HEK293 (cell line): ENCODE data around the gene TNKS1BP1.

Source experiments
- CTCF ChIA-PET: fragments of 350-600 bp; formaldehyde crosslinking; extraction: SDS; loops from one replicate; lab custom pipeline; 2021; ENCODE audit warnings: antibody characterized with exemption; lab: Yijun Ruan, JAX
- POLR2A ChIA-PET: fragments of 300-600 bp; formaldehyde crosslinking; extraction: SDS; loops from one replicate; lab custom pipeline; 2020; ENCODE audit warnings: antibody characterized with exemption, inconsistent platforms; lab: Yijun Ruan, JAX
- H3K27ac ChIP-seq: fragments of 200-500 bp; sonication (Bioruptor generic); 2 replicates; pipeline ENCODE4 v1.5.1; 2014; ENCODE audit warnings: low read depth, low read length, control low read depth, inconsistent platforms; ENCODE audit errors: extremely low read depth
- H3K36me3 ChIP-seq, 2 experiments: fragments of 200-500 bp in 1 of 2; sonication (Bioruptor generic) in 1 of 2; 1 replicate in 1 of 2; 2 replicates in 1 of 2; pipeline ENCODE4 v1.5.1; 2014 to 2017; ENCODE audit warnings: inconsistent platforms in 2 of 2, low read length in 2 of 2; ENCODE audit not compliant: control insufficient read depth in 2 of 2, insufficient read depth in 1 of 2
- H3K4me1 ChIP-seq: fragments of 200-500 bp; sonication (Bioruptor generic); 2 replicates; pipeline ENCODE4 v1.5.1; 2014; ENCODE audit warnings: mild to moderate bottlenecking, low read length, inconsistent platforms; ENCODE audit not compliant: control insufficient read depth, insufficient read depth
- H3K4me3 ChIP-seq: 2 replicates; pipeline ENCODE4 v1.5.1; 2011; ENCODE audit warnings: low read depth, mild to moderate bottlenecking, control low read depth, low read length, moderate library complexity
- H3K9me3 ChIP-seq: fragments of 200-500 bp; sonication (Bioruptor generic); 2 replicates; pipeline ENCODE4 v1.5.1; 2014; ENCODE audit warnings: low read depth, low read length, inconsistent platforms; ENCODE audit not compliant: control insufficient read depth, insufficient read depth
- FEZF1 ChIP-seq: fragments of 450-650 bp; formaldehyde crosslinking; IDR thresholded peaks from 2 replicates; pipeline ENCODE4 v1.5.1; 2016; ENCODE audit warnings: missing biosample characterization, missing genetic modification characterization
- HOXA7 ChIP-seq: sonication (generic); formaldehyde crosslinking; IDR thresholded peaks from 2 replicates; pipeline ENCODE4 v1.8.1; 2022; ENCODE audit warnings: missing genetic modification reagents, borderline replicate concordance
- INSM2 ChIP-seq: fragments of 450-650 bp; formaldehyde crosslinking; IDR thresholded peaks from 2 replicates; pipeline ENCODE4 v1.5.1; 2016; ENCODE audit warnings: missing biosample characterization, missing genetic modification characterization
- KLF16 ChIP-seq: fragments of 450-650 bp; formaldehyde crosslinking; IDR thresholded peaks from 2 replicates; pipeline ENCODE4 v1.5.1; 2017; ENCODE audit warnings: missing biosample characterization, missing genetic modification characterization
- TRIM28 ChIP-seq: IDR thresholded peaks from 2 replicates; pipeline ENCODE4 v1.6.1; 2011; ENCODE audit warnings: low read length, control low read depth, borderline replicate concordance
- ZBTB20 ChIP-seq: fragments of 450-650 bp; formaldehyde crosslinking; IDR thresholded peaks from 2 replicates; pipeline ENCODE4 v1.5.1; 2016; ENCODE audit warnings: missing biosample characterization, missing genetic modification characterization
- ZNF10 ChIP-seq: fragments of 450-650 bp; formaldehyde crosslinking; IDR thresholded peaks from 2 replicates; pipeline ENCODE4 v1.5.1; 2017; ENCODE audit warnings: missing biosample characterization, missing genetic modification characterization
- ZNF138 ChIP-seq: fragments of 450-650 bp; formaldehyde crosslinking; IDR thresholded peaks from 2 replicates; pipeline ENCODE4 v1.5.1; 2016; ENCODE audit warnings: missing biosample characterization, missing genetic modification characterization, borderline replicate concordance
- ZNF148 ChIP-seq: fragments of 450-650 bp; formaldehyde crosslinking; IDR thresholded peaks from 2 replicates; pipeline ENCODE4 v1.5.0; 2017; ENCODE audit warnings: missing biosample characterization, missing genetic modification characterization, borderline replicate concordance
- ZNF169 ChIP-seq: fragments of 450-650 bp; formaldehyde crosslinking; IDR thresholded peaks from 2 replicates; pipeline ENCODE4 v1.5.1; 2016; ENCODE audit warnings: missing biosample characterization, missing genetic modification characterization
- ZNF18 ChIP-seq: fragments of 450-650 bp; formaldehyde crosslinking; IDR thresholded peaks from 2 replicates; pipeline ENCODE4 v1.5.1; 2016; ENCODE audit warnings: missing biosample characterization, missing genetic modification characterization
- ZNF19 ChIP-seq: fragments of 450-650 bp; formaldehyde crosslinking; IDR thresholded peaks from 2 replicates; pipeline ENCODE4; 2016; ENCODE audit warnings: missing biosample characterization, missing genetic modification characterization, low read depth
- ZNF394 ChIP-seq: fragments of 450-650 bp; formaldehyde crosslinking; IDR thresholded peaks from 2 replicates; pipeline ENCODE4 v1.5.1; 2016; ENCODE audit warnings: missing biosample characterization, missing genetic modification characterization, mild to moderate bottlenecking, moderate library complexity, borderline replicate concordance
- ZNF645 ChIP-seq: fragments of 450-650 bp; formaldehyde crosslinking; IDR thresholded peaks from 2 replicates; pipeline ENCODE4; 2016; ENCODE audit warnings: missing biosample characterization, missing genetic modification characterization
- ZNF704 ChIP-seq: fragments of 450-650 bp; formaldehyde crosslinking; IDR thresholded peaks from 2 replicates; pipeline ENCODE4 v1.5.1; 2016; ENCODE audit warnings: missing biosample characterization, missing genetic modification characterization
- ZNF768 ChIP-seq: fragments of 450-650 bp; formaldehyde crosslinking; IDR thresholded peaks from 2 replicates; pipeline ENCODE4 v1.5.1; 2018; ENCODE audit warnings: missing biosample characterization, mild to moderate bottlenecking, missing genetic modification characterization
- ZNF830 ChIP-seq: fragments of 450-650 bp; IDR thresholded peaks from 2 replicates; pipeline ENCODE4 v1.5.0; 2018; ENCODE audit warnings: missing biosample characterization, missing genetic modification characterization, low read depth, mild to moderate bottlenecking, moderate library complexity
- ZNF843 ChIP-seq: fragments of 450-650 bp; formaldehyde crosslinking; IDR thresholded peaks from 2 replicates; pipeline ENCODE4 v1.5.1; 2016; ENCODE audit warnings: missing biosample characterization, missing genetic modification characterization

TNKS1BP1 gene

GRCh38 chr11:57359396-57359795 is 34.6 kb upstream of the TNKS1BP1 start:
- CTCF ChIA-PET, result interaction anchor here (1.0 to 3.1 kb wide), 3 partner anchors 9 to 99 kb away, joined by 3 to 10 read pairs (median 8); no protein-coding TSS in a partner anchor
- no peak for TF ChIP-seq ZNF830 (tag by site-specific recombination)
- no peak for TF ChIP-seq INSM2
- no peak for TF ChIP-seq ZNF645
- no peak for TF ChIP-seq HOXA7
- TF ChIP-seq FEZF1 (tag by site-specific recombination), result no peak
- TF ChIP-seq ZNF704 (tag by site-specific recombination), result no peak
- TF ChIP-seq ZNF169 (tag by site-specific recombination), result no peak
- TF ChIP-seq, all 188 proteins: peak for 0

GRCh38 chr11:57358991-57359390 is 34.2 kb upstream of the TNKS1BP1 start:
- POLR2A ChIA-PET, result interaction anchor here (0.5 kb wide), 1 partner anchor 31 kb away, joined by 3 read pairs; no protein-coding TSS in a partner anchor
- CTCF ChIA-PET, result interaction anchor here (0.5 to 3.1 kb wide), 2 partner anchors 9 to 348 kb away, joined by 5 to 10 read pairs; no protein-coding TSS in a partner anchor
- no peak for TF ChIP-seq ZNF138
- TF ChIP-seq ZNF843 (tag by site-specific recombination), result no peak
- TF ChIP-seq ZNF18 (tag by site-specific recombination), result no peak
- TF ChIP-seq ZBTB20, result no peak
- TF ChIP-seq ZNF768 (tag by site-specific recombination), result no peak
- TF ChIP-seq KLF16, result no peak
- TF ChIP-seq TRIM28, result no peak
- no peak for TF ChIP-seq ZNF19 (tag by site-specific recombination)
- no peak for TF ChIP-seq ZNF394
- TF ChIP-seq ZNF148, result no peak
- no peak for TF ChIP-seq ZNF10 (tag by site-specific recombination)
- no peak overlapping the region for H3K4me3 ChIP-seq
- no peaks in the 10 kb centered on the region for H3K36me3 ChIP-seq
- no peaks in the 10 kb centered on the region for H3K9me3 ChIP-seq
- no peaks in the 10 kb centered on the region for H3K4me1 ChIP-seq
- no peak overlapping the region for H3K27ac ChIP-seq

More at GRCh38 chr11:57359396-57359795, 34.6 kb upstream of the TNKS1BP1 start:
- POLR2A ChIA-PET, result interaction anchor here (0.5 to 0.9 kb wide), 2 partner anchors 24 to 31 kb away, joined by 3 to 4 read pairs; partner anchors contain the start of gene SSRP1
- Histone ChIP-seq H3K9me3 (no peaks in the 10 kb centered on the region), H3K4me1 (no peaks in the 10 kb centered on the region), H3K4me3 (no peak overlapping the region), H3K27ac (no peak overlapping the region), H3K36me3 (no peaks in the 10 kb centered on the region)
